Spinal cord (tissue), 10 donors: ENCODE data around the gene IMPA2. TPM values are rescaled to one million over a fixed set of nuclear protein-coding genes. Genes with fewer than 3 reads are reported as not detected.
"Not testable (repeated sequence)": the region's sequence is repeated elsewhere in the genome, so short reads cannot be mapped to it uniquely, and the experiment has no call there.

Source experiments
- DNase-seq, 6 donors: peaks; one replicate each; pipeline versions ENCODE4 v3.0.0 to v3.0.0-alpha.2; 2013 to 2015; ENCODE audit warnings: low spot score in 6 of 6, low read depth in 4 of 6
- H3K27ac ChIP-seq: one replicate; pipeline ENCODE4 v1.5.1; 2013; ENCODE audit warnings: low read depth, low read length, control low read depth
- H3K27me3 ChIP-seq: one replicate; pipeline ENCODE4 v1.6.1; 2013; ENCODE audit warnings: low read length; ENCODE audit not compliant: control insufficient read depth, insufficient read depth
- H3K36me3 ChIP-seq: one replicate; pipeline ENCODE4 v1.6.1; 2013; ENCODE audit warnings: low read length; ENCODE audit not compliant: control insufficient read depth, insufficient read depth
- H3K4me1 ChIP-seq: one replicate; pipeline ENCODE4 v1.6.1; 2013; ENCODE audit warnings: low read length; ENCODE audit not compliant: control insufficient read depth, insufficient read depth
- H3K4me3 ChIP-seq: one replicate; pipeline ENCODE4 v1.5.1; 2013; ENCODE audit warnings: low read depth, low read length, control low read depth
- H3K9me3 ChIP-seq: one replicate; pipeline ENCODE4 v1.6.1; 2013; ENCODE audit warnings: low read length; ENCODE audit not compliant: control insufficient read depth, insufficient read depth
- WGBS: methylation state at CpG from one replicate; pipeline ENCODE4 v1.1.5; 2013; ENCODE audit warnings: missing lambda C conversion rate; ENCODE audit not compliant: insufficient coverage; 5-methylcytosine and 5-hydroxymethylcytosine counted together
- polyA plus RNA-seq, 2 donors: library from polyadenylated mRNA; unstranded; fragments of 120-200 nt; gene quantifications; one replicate each; pipeline ENCODE4 v1.2.1, GENCODE V29; 2013; ENCODE audit not compliant: insufficient read length in 2 of 2
- total RNA-seq, 2 donors: library from RNA; depleted of rRNA in 1 of 2; stranded (reverse); fragments of 120-200 nt in 1 of 2; fragments of >200 nt in 1 of 2; gene quantifications; one replicate each; pipeline versions ENCODE4 v1.2.3 to v1.2.4, GENCODE V29; 2013 to 2014
- donor health status: healthy.

The IMPA2 gene
- total and polyA plus RNA-seq, 4 donors: 7.3 to 19.6 (median 9.7) TPM

- DNase-seq: no peak
- H3K27me3 ChIP-seq: no peaks in the 10 kb centered on the region
- 80% methylated on average over 14 of the region's 14 CpGs for WGBS
- no peaks in the 10 kb centered on the region for H3K36me3 ChIP-seq
- no peak overlapping the region for H3K27ac ChIP-seq
- no peaks in the 10 kb centered on the region for H3K4me1 ChIP-seq
- H3K4me3 ChIP-seq: no peak overlapping the region
- H3K9me3 ChIP-seq: no peaks in the 10 kb centered on the region
Observed at GRCh38 chr18:12061685-12062084, 80.4 kb downstream of the IMPA2 start.

- H3K27ac ChIP-seq: no peak overlapping the region
- H3K4me3 ChIP-seq: no peak overlapping the region
- no peak for DNase-seq
- 74% methylated on average over 4 of the region's 4 CpGs for WGBS
- no peaks in the 10 kb centered on the region for H3K4me1 ChIP-seq
- H3K27me3 ChIP-seq: no peaks in the 10 kb centered on the region
- H3K36me3 ChIP-seq: peaks cover 6% of the 10 kb centered on the region
- H3K9me3 ChIP-seq: no peaks in the 10 kb centered on the region
Observed at GRCh38 chr18:12062974-12063373, 81.7 kb downstream of the IMPA2 start.

GRCh38 chr18:12064086-12064763 lies 82.9 kb downstream of the IMPA2 start:
- H3K27me3 ChIP-seq: no peaks in the 10 kb centered on the region
- 75% methylated on average over 3 of the region's 7 CpGs for WGBS

GRCh38 chr18:12065397-12065796 lies 84.1 kb downstream of the IMPA2 start:
- Histone ChIP-seq H3K4me3 (no peak overlapping the region), H3K27ac (no peak overlapping the region), H3K36me3 (peaks cover 6% of the 10 kb centered on the region), H3K27me3 (no peaks in the 10 kb centered on the region), H3K9me3 (no peaks in the 10 kb centered on the region), H3K4me1 (no peaks in the 10 kb centered on the region)
- 63% methylated on average over 5 of the region's 5 CpGs for WGBS
- DNase-seq: peak in 1 of 6 donors; percentile 71

More at GRCh38 chr18:12064086-12064763, 82.9 kb downstream of the IMPA2 start:
- Histone ChIP-seq H3K4me1 (no peaks in the 10 kb centered on the region), H3K9me3 (no peaks in the 10 kb centered on the region), H3K36me3 (peaks cover 6% of the 10 kb centered on the region), H3K27ac (no peak overlapping the region), H3K4me3 (no peak overlapping the region)
- no peak for DNase-seq

- no peaks in the 10 kb centered on the region for H3K9me3 ChIP-seq
- H3K4me1 ChIP-seq: no peaks in the 10 kb centered on the region
- H3K4me3 ChIP-seq: no peak overlapping the region
- H3K27ac ChIP-seq: no peak overlapping the region
- peaks cover 6% of the 10 kb centered on the region for H3K36me3 ChIP-seq
- WGBS: 97% methylated on average over 47 of the region's 47 CpGs
- no peak for DNase-seq
- H3K27me3 ChIP-seq: no peaks in the 10 kb centered on the region
Observed at GRCh38 chr18:12066910-12067511, 85.7 kb downstream of the IMPA2 start.

GRCh38 chr18:12067671-12068070 lies 86.4 kb downstream of the IMPA2 start:
- Histone ChIP-seq H3K27ac (no peak overlapping the region), H3K9me3 (no peaks in the 10 kb centered on the region), H3K4me1 (no peaks in the 10 kb centered on the region), H3K36me3 (peaks cover 6% of the 10 kb centered on the region), H3K4me3 (no peak overlapping the region), H3K27me3 (no peaks in the 10 kb centered on the region)
- no peak for DNase-seq
- 97% methylated on average over 22 of the region's 26 CpGs for WGBS

GRCh38 chr18:12068316-12068949 lies 87.1 kb downstream of the IMPA2 start:
- H3K9me3 ChIP-seq, H3K4me3 ChIP-seq, H3K27ac ChIP-seq, DNase-seq, H3K36me3 ChIP-seq, H3K4me1 ChIP-seq, H3K27me3 ChIP-seq: not testable (repeated sequence)
- WGBS: 78% methylated on average over 25 of the region's 44 CpGs

GRCh38 chr18:12068950-12069320 lies 87.6 kb downstream of the IMPA2 start:
- H3K36me3 ChIP-seq: peaks cover 6% of the 10 kb centered on the region
- no CpG with 5 or more reads among the region's 3 CpGs for WGBS
- H3K27me3 ChIP-seq: no peaks in the 10 kb centered on the region
- no peaks in the 10 kb centered on the region for H3K4me1 ChIP-seq
- no peak overlapping the region for H3K27ac ChIP-seq
- H3K9me3 ChIP-seq: no peaks in the 10 kb centered on the region
- DNase-seq: no peak
- no peak overlapping the region for H3K4me3 ChIP-seq

GRCh38 chr18:12071066-12071465 lies 89.8 kb downstream of the IMPA2 start:
- no CpG with 5 or more reads among the region's 1 CpG for WGBS
- not testable (repeated sequence) for H3K4me1 ChIP-seq, H3K27me3 ChIP-seq, H3K4me3 ChIP-seq, H3K36me3 ChIP-seq, H3K27ac ChIP-seq, H3K9me3 ChIP-seq
- DNase-seq: peak in 2 of 6 donors; percentile 24 to 28

- 80% methylated on average over 1 of the region's 1 CpG for WGBS
- no peak for DNase-seq
- no peaks in the 10 kb centered on the region for H3K4me1 ChIP-seq
- H3K36me3 ChIP-seq: no peaks in the 10 kb centered on the region
- H3K27me3 ChIP-seq: no peaks in the 10 kb centered on the region
- no peak overlapping the region for H3K4me3 ChIP-seq
- H3K27ac ChIP-seq: no peak overlapping the region
- no peaks in the 10 kb centered on the region for H3K9me3 ChIP-seq
Observed at GRCh38 chr18:12072996-12073395, 91.7 kb downstream of the IMPA2 start.
